ENCODE results near the gene DPM3. TPM values are rescaled to one million over a fixed set of nuclear protein-coding genes. Genes with fewer than 3 reads are reported as not detected.

DPM3 gene
- total RNA-seq, 4 donors from 2014 or later = 61.4 to 120 (median 71.2) TPM

- TF ChIP-seq, protein P1, sequence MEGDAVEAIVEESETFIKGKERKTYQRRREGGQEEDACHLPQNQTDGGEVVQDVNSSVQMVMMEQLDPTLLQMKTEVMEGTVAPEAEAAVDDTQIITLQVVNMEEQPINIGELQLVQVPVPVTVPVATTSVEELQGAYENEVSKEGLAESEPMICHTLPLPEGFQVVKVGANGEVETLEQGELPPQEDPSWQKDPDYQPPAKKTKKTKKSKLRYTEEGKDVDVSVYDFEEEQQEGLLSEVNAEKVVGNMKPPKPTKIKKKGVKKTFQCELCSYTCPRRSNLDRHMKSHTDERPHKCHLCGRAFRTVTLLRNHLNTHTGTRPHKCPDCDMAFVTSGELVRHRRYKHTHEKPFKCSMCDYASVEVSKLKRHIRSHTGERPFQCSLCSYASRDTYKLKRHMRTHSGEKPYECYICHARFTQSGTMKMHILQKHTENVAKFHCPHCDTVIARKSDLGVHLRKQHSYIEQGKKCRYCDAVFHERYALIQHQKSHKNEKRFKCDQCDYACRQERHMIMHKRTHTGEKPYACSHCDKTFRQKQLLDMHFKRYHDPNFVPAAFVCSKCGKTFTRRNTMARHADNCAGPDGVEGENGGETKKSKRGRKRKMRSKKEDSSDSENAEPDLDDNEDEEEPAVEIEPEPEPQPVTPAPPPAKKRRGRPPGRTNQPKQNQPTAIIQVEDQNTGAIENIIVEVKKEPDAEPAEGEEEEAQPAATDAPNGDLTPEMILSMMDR (IDR thresholded peaks at IDR 0.05; ENCODE audit: low read depth) = no peak
Measured at GRCh38 chr1:155169541-155169940, 29.2 kb upstream of the DPM3 start.

DNA sequence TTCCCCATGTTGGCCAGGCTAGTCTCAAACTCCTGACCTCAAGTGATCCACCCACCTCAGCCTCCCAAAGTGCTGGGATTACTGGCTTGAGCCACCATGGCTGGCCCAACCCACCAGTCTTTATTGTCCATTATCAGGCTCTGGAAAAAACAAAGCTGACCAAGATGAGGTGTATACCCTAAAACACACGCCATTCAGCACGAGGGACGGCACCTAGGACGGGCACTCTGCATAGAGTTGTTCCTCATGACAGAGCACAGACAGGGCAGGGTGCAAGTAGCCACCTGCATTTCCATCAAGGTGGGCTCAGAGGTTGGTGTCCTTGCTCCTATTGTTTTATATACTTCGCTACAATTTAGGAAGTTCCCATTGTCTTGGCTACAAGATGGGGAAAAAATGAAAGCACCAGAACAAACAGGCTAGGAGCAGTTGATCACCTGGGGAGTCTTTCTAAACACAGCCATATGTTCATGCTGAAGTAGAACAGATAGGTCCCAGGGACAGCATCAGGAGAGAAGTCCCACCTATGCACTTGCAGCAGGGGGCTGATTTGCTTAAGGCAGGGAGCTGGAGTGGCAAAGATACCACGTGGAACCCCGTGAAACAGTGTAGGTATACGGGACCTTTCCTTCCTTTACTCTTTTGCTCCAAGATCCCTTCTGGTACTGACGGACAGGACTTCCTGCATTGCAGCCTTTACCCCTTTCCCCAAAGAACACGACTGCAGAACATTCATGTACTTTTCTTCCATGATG, 28.3 kb upstream of the DPM3 start:
- TF ChIP-seq, protein P1 (IDR thresholded peaks at IDR 0.05; ENCODE audit: low read depth) = no peak

DNA sequence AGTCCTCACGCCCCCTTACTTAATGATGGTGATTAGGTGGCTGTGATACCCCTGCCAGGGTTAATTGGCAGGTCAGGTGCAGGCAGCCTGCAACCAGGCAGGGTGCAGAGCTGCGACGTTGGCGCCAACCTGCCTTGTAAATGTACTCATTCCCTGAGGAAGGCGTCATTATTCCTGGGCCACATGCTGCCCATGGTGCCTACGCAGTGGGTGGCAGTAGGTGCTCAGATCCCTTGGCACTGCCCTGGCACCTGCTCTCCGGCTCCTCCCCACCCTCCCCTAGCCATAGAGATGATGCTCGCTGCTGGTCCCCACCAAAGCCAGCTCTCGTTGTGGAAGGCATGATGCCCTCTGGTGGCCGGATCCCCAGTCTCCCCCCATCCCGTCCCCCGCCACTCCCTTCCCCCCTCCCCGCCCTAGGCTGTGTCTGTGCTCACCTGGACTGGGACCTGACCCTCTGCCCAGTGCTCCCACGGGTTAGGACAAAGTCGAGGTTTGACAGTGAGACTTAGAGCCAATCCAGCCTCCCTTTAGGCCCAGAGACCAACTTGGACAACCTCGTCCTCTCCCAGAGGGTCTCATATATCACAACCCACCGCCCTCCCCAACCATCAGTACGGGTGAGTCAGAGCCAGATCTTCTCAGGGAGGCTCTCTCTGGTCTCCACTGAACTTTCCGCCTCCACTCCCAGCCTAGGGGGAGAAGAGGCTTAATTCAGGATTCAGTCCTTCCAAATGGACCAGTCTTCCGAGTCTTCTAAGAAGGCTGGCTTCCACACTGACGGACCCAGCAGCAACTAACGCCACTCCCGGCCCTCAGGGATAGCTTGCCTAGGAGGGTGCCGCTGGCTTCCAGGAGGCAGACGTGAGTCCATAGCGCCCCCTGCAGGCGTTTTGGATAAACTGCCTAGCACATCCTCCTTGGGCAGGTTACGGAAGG, 27.1 kb upstream of the DPM3 start:
- TF ChIP-seq, protein P1 (IDR thresholded peaks at IDR 0.05; ENCODE audit: low read depth) = no peak

DNA sequence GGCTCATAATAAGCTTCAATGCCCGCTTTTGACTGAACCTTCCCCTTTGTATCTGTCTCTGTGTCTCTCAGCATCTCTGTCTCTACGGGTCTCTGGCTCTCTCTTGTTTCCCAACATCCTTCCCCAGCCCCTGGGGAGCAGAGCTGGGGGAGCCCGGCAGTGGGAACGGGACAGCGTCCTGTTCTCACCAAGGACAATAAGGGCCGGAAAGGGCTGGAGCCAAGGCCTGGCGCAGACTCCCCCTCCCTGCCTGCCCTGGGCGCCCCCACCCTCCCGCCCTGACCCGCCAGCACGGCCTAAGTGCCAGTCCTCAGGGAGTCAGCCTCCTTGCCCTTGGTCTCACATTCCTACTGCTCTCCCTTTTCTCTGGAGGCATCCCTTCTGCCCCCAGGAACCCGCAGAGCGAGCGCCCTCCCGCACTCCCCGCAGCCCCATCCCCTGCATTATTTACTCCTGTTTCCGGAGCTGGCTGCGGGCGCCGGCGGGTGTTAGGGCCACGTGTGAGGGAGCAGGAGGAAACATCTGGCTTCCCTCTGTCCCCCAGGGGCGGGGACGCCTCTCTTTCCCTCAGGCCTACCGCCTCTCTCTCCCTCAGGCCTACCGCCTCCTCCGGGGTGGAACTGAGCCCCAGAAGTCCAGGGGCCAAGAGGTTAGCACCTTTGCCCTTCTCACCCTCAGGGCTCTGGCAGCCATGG, 26.3 kb upstream of the DPM3 start:
- TF ChIP-seq, protein P1 (IDR thresholded peaks at IDR 0.05; ENCODE audit: low read depth) = no peak

GRCh38 chr1:155166051-155166470, 25.7 kb upstream of the DPM3 start:
- TF ChIP-seq, protein P1 (IDR thresholded peaks at IDR 0.05; ENCODE audit: low read depth) = no peak

- TF ChIP-seq, protein P1 (IDR thresholded peaks at IDR 0.05; ENCODE audit: low read depth) = no peak
Measured at GRCh38 chr1:155160128-155160527, 19.8 kb upstream of the DPM3 start.
